Stimulated activated CD8-positive, alpha-beta memory T cell treated with anti-CD3 and anti-CD28 coated beads, Interleukin-7, amount 100 ng/mL, for 4 hours (primary cell): Measurements from ENCODE around the gene AGBL4.
"Not testable (repeated sequence)": the region's sequence is repeated elsewhere in the genome, so short reads cannot be mapped to it uniquely, and the experiment has no call there.

Experiments used
- DNase-seq, 2 donors: peaks; one replicate each; pipeline ENCODE4 v3.0.0-alpha.2; 2020; ENCODE audit warnings: low read depth in 2 of 2

The AGBL4 gene

DNA sequence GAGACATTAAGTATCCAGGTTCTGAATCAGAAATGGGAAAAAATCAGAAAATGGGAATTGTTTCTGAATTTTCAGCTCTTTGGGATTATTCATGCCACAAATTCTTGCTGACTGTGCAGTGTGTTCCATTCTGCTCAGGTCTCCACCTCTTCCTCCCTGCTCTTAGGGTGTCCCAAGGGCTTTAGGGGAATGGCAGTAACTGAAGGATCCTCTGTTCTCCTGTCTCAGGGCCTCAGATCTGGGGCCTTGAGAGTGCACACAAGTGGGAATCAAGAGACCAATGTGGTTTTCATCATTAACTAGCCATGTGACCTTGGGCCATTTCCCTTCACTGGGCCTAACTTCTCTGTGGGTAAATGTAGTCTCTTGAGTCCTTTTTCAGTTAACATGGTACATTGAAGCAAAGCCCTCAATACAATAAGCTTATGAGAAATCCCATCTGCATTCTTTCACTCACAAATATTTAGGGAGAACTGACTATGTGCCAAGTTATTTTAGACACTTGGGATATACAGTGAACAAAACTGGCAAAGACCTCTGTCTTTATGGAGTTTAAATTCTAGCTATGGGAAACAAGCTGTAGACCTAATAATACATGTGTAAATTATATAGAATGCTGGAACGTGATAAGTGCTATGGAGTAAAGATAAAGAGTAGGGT is 1476.1 kb downstream of the AGBL4 start:
- DNase-seq, result no peak

DNA sequence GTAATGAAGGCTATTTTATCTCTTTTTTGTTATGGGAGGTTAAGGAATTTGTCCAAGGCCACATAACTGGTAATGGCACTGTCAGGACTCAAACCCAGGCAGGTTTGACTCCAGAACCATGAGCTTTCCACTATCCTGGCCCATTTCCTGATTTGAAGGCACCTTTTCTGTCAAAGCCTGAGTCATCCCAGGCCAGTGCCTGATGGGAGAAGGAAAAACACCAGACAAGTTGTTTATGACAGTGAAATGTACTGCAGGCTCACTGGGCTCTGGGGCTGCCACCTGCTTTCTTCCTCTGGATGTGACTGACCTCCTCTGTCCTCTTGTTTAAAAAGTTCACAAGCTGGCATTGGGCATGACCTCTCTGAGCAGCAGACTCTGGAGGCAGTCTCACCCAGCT is 1479.9 kb downstream of the AGBL4 start:
- no peak for DNase-seq

- no peak for DNase-seq
These were observed 1483.2 kb downstream of the AGBL4 start for GRCh38 chr1:48540587-48540986.

GRCh38 chr1:48536477-48536876 is 1487.3 kb downstream of the AGBL4 start:
- no peak for DNase-seq

GRCh38 chr1:48532976-48533375 is 1490.8 kb downstream of the AGBL4 start:
- no peak for DNase-seq

- no peak for DNase-seq
These were observed 1492.9 kb downstream of the AGBL4 start for GRCh38 chr1:48530727-48531351.

- DNase-seq, result no peak
These were observed 1496.7 kb downstream of the AGBL4 start for GRCh38 chr1:48527051-48527450.

DNA sequence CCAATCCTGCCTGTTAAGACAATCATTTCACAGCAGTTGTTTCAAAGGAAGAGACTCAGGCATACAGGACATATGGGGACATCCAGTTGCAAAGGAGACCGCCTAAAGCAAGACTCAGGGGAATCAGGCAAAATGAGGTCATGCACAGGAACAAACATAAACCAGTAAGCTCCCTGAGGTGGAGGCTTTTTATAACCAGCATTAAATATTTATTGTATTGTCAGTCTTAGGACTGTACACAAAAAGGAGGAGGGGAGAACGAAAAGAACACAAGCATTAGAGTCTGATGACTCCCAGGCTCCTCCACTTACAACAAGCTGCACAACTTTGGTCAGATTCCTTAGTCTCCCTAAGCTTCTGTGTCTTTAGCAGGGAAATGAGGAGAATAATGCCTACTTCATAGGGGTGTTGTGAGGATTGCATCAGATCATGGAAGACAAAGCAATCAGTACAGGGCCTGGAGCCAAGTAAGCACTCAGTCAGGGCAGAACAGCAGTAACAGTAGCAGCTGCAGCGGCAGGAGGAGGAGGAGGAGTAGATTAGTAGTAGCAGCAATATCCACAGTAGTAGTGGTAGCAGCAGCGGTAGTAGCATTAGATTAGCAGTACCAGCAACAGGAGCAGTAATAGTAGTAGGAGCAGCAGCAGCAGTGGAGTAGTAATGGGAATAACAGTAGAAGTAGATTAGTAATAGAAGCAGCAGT is 1497.6 kb downstream of the AGBL4 start:
- no peak for DNase-seq

GRCh38 chr1:48524892-48525467 is 1498.8 kb downstream of the AGBL4 start:
- no peak for DNase-seq

DNA sequence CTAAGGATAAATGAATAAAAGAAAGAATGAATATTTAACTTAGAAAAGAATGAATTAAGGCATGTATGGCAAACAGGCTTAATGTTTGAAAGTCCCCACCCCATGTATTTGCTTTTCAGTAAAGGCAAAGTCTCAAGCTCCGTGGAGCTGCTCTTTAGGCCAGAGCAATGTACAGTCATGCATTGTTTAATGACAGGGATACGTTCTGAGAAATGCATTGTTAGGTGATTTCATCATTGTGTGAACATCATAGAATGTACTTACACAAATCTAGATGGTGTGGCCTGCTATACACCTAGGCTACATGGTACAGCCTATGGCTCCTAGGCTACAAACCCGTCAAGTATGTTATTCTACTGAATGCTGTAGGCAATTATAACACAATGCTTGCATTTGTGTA is 1500.2 kb downstream of the AGBL4 start:
- no peak for DNase-seq

GRCh38 chr1:48519896-48520295 is 1503.9 kb downstream of the AGBL4 start:
- DNase-seq, result not testable (repeated sequence)

DNA sequence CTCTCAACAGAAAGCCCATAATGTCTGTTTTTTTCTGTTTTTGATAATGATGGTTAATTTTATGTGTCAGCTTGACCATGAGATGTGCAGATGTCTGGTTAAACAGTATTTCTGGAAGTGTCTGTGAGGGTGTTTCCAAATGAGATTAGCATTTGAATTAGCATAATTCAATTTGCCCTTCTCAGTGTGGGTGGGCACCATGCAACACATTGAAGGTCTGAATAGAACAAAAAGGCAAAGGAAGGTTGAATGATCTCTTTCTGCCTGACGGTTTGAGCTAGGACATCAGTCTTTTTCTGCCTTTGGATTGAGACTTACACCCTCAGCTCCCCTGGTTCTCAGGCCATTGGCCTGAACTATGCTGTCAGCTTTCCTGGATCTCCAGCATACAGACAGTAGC is 1516.9 kb downstream of the AGBL4 start:
- no peak for DNase-seq

- DNase-seq, result no peak
These were observed 1523.0 kb downstream of the AGBL4 start for GRCh38 chr1:48500541-48501450.

DNA sequence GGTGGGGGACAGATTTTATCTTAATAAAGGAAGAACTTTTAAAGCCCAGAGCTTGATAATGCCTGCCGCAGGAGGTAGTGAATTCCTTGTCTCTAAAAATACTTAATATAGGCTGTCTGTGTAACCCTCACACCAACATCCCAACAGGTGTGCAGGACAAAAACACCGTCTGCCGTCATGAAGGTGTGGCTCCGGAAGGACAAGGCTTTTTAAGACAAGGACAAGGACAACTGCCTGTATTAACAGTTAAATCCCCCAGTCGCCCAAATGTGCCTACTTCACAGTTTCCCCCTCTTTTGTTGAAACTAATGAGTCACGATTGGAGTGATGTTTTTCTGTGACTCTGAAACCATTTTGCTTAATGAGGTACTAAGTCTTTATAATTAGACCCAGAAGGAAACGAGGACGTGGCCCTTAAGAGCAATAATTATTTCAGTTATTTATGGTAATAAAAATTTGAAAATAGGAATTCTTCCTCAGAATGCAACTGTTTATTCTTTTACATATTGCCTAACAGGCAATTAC is 1524.5 kb downstream of the AGBL4 start:
- DNase-seq, result no peak

DNA sequence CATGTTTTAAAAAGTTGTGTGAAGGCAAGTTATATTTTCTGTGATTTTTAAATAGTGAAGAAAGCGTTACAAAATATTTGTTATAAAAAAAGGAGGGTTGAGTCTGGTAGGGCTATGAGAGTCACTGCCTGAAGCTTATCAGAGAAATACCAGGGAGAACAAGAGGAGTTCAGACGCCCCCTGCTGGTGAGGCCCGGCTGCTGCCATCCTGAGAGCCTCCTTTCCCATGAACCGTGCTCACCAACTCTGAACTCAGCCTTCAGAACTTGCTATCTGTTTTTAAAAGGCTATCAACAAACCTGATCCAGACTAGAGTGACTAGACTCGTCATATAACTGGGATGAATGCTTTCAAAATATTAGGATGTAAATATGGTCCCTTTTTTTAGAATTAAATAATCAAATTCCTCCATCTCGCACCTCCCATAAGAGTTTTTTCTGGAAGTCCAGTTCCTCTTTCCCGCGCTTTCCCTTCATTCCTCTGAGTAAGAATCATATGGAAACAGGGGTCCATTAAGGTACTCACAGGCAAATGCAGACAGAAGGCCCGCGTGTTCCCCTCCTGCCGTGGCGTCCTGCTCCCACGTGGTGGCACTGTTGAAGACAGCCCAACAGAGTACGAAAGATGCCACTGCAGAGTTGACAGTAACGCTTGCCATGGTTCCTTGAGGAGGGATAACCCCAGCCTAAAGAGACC is 1525.5 kb downstream of the AGBL4 start:
- DNase-seq, result peak; percentile 33 to 38

GRCh38 chr1:48495911-48496310 is 1527.8 kb downstream of the AGBL4 start:
- DNase-seq, result no peak

- no peak for DNase-seq
These were observed 1528.6 kb downstream of the AGBL4 start for GRCh38 chr1:48495166-48495565.

DNA sequence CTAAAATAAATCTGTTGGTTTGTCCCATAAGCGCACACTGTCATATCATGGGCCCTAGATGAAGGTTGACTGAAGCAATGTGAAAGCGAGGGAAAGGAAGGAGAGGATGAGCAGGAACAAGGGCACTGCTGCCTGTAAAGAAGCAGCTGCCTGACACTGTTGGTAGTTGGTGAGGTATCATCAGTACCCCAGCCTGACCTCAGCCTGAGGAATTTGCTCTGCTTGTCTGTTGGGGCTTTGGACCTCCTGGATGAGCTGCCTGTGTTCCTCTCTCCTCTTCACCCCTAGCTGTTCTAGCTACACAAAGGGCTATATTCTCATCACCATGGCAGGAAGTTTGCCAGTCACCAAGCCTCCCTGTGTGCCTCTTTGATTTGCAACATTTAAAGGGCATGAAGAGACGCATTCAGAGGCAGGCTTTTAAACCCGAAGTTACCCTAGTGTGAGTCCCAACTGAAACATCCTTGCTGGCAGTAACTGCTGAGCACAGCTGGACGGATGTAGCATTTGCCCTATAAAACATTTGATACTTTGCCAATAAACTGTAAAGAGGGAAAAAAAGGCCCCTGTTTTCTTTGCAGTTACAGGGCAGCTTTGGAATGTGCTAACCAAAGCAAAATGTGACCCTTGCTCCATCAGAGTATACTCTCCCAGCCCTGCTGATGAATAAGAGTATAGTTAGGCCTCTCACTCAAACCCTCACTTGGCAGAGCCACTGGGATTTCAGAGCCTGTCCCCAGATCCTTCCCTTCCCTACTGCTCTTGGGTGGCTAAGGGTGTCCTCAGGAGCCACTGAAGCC is 1529.6 kb downstream of the AGBL4 start:
- DNase-seq, result no peak

GRCh38 chr1:48493041-48493440 is 1530.7 kb downstream of the AGBL4 start:
- no peak for DNase-seq

- no peak for DNase-seq
These were observed 1531.4 kb downstream of the AGBL4 start for GRCh38 chr1:48492392-48492791.
